ENCODE results near the gene SLC15A1. TPM values are rescaled to one million over a fixed set of nuclear protein-coding genes. Genes with fewer than 3 reads are reported as not detected.

Gene SLC15A1
- total RNA-seq, 4 donors from 2014 or later: 0.57 TPM; not detected in 3

DNA sequence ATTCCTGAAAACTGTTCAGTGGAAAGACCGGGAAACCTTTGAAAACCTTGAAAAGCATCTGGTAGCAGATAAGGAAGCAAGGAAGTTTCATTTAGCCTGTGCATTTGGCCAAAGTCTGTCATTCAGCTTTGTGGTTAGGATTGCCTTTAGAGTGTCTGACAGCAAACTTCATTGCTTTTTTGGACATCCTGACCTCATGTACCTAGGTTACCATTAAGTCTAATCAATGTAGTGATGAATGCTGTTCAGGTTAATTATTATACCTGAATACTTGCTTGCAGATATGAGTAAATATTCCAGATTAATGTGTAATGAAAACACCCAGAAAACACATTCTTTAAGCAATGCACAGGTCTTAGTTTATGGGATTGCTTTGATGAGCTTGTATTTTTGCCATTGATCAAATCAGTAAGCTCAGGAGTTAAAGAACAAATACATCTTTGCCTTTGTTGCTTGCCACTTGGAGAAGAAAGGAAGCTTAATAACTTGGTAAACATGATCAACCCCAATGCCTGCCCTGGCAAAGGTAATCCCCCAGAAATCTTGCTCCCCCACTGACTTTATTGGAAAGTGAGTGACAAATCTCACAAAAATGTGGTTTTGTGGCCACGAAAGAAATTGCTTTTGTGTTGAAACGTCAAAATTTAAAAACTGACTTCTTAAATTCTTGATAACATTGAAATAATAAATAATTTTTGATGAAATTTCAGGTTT is 87.4 kb downstream of the SLC15A1 start:
- 51 to 67% methylated on average over 3 of the region's 3 CpGs for WGBS, 2 donors (ENCODE audit: low coverage in 1 of 2)
- no peak overlapping the region for H3K4me3 ChIP-seq
- H3K27me3 ChIP-seq: no peaks in the 10 kb centered on the region
- H3K4me1 ChIP-seq: no peaks in the 10 kb centered on the region
- H3K9me3 ChIP-seq: no peaks in the 10 kb centered on the region
- no peak for TF ChIP-seq EP300 (IDR thresholded peaks at IDR 0.05)
- TF ChIP-seq POLR2AphosphoS5 (IDR thresholded peaks at IDR 0.05): no peak
- TF ChIP-seq, protein P1, sequence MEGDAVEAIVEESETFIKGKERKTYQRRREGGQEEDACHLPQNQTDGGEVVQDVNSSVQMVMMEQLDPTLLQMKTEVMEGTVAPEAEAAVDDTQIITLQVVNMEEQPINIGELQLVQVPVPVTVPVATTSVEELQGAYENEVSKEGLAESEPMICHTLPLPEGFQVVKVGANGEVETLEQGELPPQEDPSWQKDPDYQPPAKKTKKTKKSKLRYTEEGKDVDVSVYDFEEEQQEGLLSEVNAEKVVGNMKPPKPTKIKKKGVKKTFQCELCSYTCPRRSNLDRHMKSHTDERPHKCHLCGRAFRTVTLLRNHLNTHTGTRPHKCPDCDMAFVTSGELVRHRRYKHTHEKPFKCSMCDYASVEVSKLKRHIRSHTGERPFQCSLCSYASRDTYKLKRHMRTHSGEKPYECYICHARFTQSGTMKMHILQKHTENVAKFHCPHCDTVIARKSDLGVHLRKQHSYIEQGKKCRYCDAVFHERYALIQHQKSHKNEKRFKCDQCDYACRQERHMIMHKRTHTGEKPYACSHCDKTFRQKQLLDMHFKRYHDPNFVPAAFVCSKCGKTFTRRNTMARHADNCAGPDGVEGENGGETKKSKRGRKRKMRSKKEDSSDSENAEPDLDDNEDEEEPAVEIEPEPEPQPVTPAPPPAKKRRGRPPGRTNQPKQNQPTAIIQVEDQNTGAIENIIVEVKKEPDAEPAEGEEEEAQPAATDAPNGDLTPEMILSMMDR (IDR thresholded peaks at IDR 0.05): no peak
- no peak for TF ChIP-seq POLR2A (IDR thresholded peaks at IDR 0.05)
- no peak overlapping the region for H3K27ac ChIP-seq
- H3K36me3 ChIP-seq: no peaks in the 10 kb centered on the region
- ATAC-seq: no peak

DNA sequence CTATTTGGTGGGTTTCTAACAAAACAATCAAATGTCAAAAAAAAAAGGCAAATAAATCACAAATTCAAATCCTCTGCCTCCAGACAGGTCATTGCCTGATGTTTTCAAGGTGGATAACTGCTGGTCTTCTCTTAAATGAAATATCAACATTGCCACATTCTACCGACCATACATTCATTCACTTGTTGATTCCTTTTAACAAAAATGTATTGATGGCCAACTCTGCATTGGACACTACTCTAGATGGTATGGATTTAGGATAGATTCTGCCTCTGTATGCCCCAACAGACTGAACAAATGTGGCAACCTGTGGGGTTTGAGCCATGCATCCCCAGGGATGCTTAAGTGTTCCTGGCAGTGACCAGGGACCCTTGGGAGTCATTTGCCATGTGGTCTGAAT is 88.0 kb downstream of the SLC15A1 start:
- Histone ChIP-seq H3K4me3 (no peak overlapping the region), H3K27me3 (no peaks in the 10 kb centered on the region), H3K9me3 (no peaks in the 10 kb centered on the region), H3K36me3 (no peaks in the 10 kb centered on the region), H3K27ac (no peak overlapping the region), H3K4me1 (no peaks in the 10 kb centered on the region)
- TF ChIP-seq POLR2AphosphoS5 (IDR thresholded peaks at IDR 0.05) (no peak), EP300 (IDR thresholded peaks at IDR 0.05) (no peak), POLR2A (IDR thresholded peaks at IDR 0.05) (no peak)
- TF ChIP-seq, protein P1 (IDR thresholded peaks at IDR 0.05): no peak
- 90 to 93% methylated on average over 1 of the region's 1 CpG for WGBS, 2 donors (ENCODE audit: low coverage in 1 of 2)
- ATAC-seq: no peak

DNA sequence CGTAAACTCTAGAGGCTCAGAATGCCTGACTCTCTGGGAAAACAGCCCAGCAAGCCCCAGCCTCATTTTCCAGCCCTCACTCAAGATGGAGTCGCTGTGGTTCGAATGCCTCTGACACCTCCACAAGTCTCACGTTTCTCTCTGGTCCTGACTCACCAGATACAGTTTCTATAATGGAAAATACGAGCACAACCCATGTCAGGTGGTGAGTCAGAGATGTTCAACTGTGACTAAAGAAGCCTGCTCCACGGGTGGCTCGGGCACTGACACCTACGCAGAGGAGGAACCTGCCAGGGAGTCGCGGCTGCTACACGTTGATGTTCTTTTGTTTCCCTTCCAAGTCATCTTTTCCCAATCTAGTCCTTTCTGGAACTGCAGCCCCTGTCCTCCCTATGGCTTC is 88.4 kb downstream of the SLC15A1 start:
- no peak for ATAC-seq
- H3K4me1 ChIP-seq: no peaks in the 10 kb centered on the region
- no peak for TF ChIP-seq EP300 (IDR thresholded peaks at IDR 0.05)
- TF ChIP-seq, protein P1 (IDR thresholded peaks at IDR 0.05): no peak
- no peak for TF ChIP-seq POLR2AphosphoS5 (IDR thresholded peaks at IDR 0.05)
- no peak for TF ChIP-seq POLR2A (IDR thresholded peaks at IDR 0.05)
- 70 to 83% methylated on average over 1 to 10 of the region's 11 CpGs for WGBS, 2 donors (ENCODE audit: low coverage in 1 of 2)
- H3K27ac ChIP-seq: no peak overlapping the region
- no peaks in the 10 kb centered on the region for H3K27me3 ChIP-seq
- no peaks in the 10 kb centered on the region for H3K9me3 ChIP-seq
- no peaks in the 10 kb centered on the region for H3K36me3 ChIP-seq
- H3K4me3 ChIP-seq: no peak overlapping the region

DNA sequence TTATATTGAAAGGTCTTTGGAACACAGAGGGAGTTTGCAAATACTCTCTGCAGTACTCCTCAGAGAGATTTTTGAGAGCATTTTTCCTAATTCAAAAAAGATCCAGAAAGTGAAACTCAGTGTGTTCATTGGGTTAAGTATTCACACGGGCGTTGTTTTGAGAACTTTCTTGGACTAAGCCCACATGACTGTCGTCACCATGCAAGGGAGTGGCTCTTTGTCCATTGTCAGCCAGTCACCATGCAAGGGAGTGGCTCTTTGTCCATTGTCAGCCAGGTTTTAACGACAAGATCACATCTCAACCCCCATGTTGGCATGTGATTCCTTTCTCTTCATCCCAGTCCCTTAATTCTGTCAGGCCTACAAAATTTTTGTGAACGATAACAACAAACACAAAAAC is 94.3 kb downstream of the SLC15A1 start:
- Histone ChIP-seq H3K27ac (no peak overlapping the region), H3K4me3 (no peak overlapping the region), H3K36me3 (no peaks in the 10 kb centered on the region), H3K27me3 (peaks cover 7% of the 10 kb centered on the region), H3K4me1 (peaks cover 0 to 5% (median 0%) of the 10 kb centered on the region in 3 donors), H3K9me3 (no peaks in the 10 kb centered on the region)
- no peak for ATAC-seq
- 50 to 52% methylated on average over 3 to 4 of the region's 5 CpGs for WGBS, 2 donors (ENCODE audit: low coverage in 1 of 2)
- TF ChIP-seq POLR2AphosphoS5 (IDR thresholded peaks at IDR 0.05) (no peak), EP300 (IDR thresholded peaks at IDR 0.05) (no peak), POLR2A (IDR thresholded peaks at IDR 0.05) (no peak)
- TF ChIP-seq, protein P1 (IDR thresholded peaks at IDR 0.05): no peak

DNA sequence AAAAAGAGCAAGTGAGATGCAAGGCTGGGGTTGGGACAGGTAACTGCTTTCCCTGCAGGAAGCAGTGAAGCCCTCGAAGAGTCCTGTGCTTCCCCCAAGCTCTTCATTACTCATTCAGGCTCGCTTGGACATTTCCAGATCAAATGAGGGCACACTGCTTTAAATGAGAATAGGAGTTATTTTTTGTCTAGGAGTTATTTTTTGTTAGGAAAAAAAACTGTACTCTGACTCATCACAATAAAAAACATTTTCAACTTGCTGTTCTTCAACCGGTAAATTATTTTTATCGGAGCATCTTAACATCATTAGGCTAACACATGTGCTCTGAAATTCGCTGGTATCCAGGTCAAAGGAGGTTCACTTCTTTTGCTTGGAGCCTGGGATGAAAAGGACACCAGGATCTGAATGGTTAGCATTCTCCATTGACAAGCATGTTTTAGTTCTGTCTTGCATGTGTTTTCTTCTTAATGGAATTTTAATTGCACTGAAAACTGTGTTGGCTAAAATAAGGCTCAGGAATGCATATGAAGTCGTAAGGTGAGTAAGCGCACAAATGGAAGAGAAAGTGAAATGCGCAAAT is 94.9 kb downstream of the SLC15A1 start:
- H3K4me3 ChIP-seq: no peak overlapping the region
- no peak for ATAC-seq
- TF ChIP-seq POLR2AphosphoS5 (IDR thresholded peaks at IDR 0.05) (no peak), POLR2A (IDR thresholded peaks at IDR 0.05) (no peak), EP300 (IDR thresholded peaks at IDR 0.05) (no peak)
- TF ChIP-seq, protein P1 (IDR thresholded peaks at IDR 0.05): no peak
- peaks cover 0 to 7% (median 0%) of the 10 kb centered on the region in 3 donors for H3K4me1 ChIP-seq
- peaks cover 7% of the 10 kb centered on the region for H3K27me3 ChIP-seq
- H3K9me3 ChIP-seq: no peaks in the 10 kb centered on the region
- no peak overlapping the region for H3K27ac ChIP-seq
- 62 to 71% methylated on average over 5 to 8 of the region's 8 CpGs for WGBS, 2 donors (ENCODE audit: low coverage in 1 of 2)
- no peaks in the 10 kb centered on the region for H3K36me3 ChIP-seq

Data from gastroesophageal sphincter (tissue), 4 donors.